Testis (tissue), 2 donors: ENCODE measurements around the gene PROCR.

ENCODE experiments used
- POLR2A ChIP-seq: fragments of 450-650 bp; IDR thresholded peaks from one replicate; pipeline ENCODE4 v1.6.1; 2017; ENCODE audit warnings: antibody characterized with exemption, mild to moderate bottlenecking, moderate library complexity
- TF ChIP-seq, protein P1 (sequence below), 3 experiments: fragments of 450-650 bp in 2 of 3; fragments of 200-600 bp in 1 of 3; sonication (generic) in 1 of 3; IDR thresholded peaks; one replicate each; pipeline ENCODE4 v1.5.1; 2016 to 2019; ENCODE audit warnings: antibody characterized with exemption in 3 of 3, mild to moderate bottlenecking in 2 of 3, moderate library complexity in 1 of 3

DNA sequence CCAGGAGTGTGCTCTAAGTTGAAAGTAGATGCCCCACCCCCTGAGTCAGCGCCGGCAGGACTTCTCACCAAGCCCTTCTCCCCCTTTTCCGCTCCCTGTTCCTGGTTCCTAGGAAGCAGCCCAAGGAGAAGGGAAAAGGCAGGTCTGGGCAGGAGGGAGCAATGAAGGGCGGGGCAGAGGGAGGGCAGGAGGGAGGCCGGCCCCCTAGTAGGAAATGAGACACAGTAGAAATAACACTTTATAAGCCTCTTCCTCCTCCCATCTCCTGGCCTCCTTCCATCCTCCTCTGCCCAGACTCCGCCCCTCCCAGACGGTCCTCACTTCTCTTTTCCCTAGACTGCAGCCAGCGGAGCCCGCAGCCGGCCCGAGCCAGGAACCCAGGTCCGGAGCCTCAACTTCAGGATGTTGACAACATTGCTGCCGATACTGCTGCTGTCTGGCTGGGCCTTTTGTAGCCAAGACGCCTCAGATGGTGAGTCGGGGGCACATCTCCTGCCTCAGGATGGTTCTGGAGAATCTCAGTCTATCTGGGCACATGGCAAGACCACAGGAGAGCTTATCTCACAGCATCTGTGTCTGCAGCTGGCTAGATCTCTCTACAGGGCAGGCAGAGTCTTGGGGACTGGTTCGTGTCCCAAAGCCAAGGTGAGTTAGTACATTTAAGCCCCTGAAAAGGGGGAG lies at the start of gene PROCR:
- TF ChIP-seq, protein P1, sequence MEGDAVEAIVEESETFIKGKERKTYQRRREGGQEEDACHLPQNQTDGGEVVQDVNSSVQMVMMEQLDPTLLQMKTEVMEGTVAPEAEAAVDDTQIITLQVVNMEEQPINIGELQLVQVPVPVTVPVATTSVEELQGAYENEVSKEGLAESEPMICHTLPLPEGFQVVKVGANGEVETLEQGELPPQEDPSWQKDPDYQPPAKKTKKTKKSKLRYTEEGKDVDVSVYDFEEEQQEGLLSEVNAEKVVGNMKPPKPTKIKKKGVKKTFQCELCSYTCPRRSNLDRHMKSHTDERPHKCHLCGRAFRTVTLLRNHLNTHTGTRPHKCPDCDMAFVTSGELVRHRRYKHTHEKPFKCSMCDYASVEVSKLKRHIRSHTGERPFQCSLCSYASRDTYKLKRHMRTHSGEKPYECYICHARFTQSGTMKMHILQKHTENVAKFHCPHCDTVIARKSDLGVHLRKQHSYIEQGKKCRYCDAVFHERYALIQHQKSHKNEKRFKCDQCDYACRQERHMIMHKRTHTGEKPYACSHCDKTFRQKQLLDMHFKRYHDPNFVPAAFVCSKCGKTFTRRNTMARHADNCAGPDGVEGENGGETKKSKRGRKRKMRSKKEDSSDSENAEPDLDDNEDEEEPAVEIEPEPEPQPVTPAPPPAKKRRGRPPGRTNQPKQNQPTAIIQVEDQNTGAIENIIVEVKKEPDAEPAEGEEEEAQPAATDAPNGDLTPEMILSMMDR (IDR thresholded peaks at IDR 0.05): no peak
- TF ChIP-seq POLR2A: no peak
